Activated B cell treated with CpG ODN at 0.5 μM for 24 hours (primary cell): Measurements from ENCODE around the gene KTN1. TPM values are rescaled to one million over a fixed set of nuclear protein-coding genes. Genes with fewer than 3 reads are reported as not detected.

Experiments used
- ATAC-seq: fragments of 200-7000 bp; cut with Tn5 transposase; one replicate; pipeline ENCODE4 v1.10.0; 2021; ENCODE audit warnings: low read depth, mild to moderate bottlenecking, moderate library complexity
- CTCF ChIA-PET: fragments of 350-600 bp; sonication (Branson Sonifier 250); formaldehyde crosslinking; loops from one replicate; lab custom pipeline; 2021; ENCODE audit warnings: antibody characterized with exemption; lab: Charles Lee
- POLR2A ChIA-PET: fragments of 350-600 bp; sonication (Branson Sonifier 250); formaldehyde crosslinking; loops from one replicate; lab custom pipeline; 2021; ENCODE audit warnings: antibody characterized with exemption; lab: Charles Lee
- DNase-seq: peaks from one replicate; pipeline ENCODE4 v3.0.0; 2022
- H3K27ac Mint-ChIP-seq: one replicate; pipeline ENCODE4 v1.8.0; 2020; ENCODE audit warnings: mixed read lengths
- H3K27me3 Mint-ChIP-seq: one replicate; pipeline ENCODE4 v1.8.0; 2021; ENCODE audit warnings: mixed read lengths
- H3K36me3 Mint-ChIP-seq: one replicate; pipeline ENCODE4 v1.8.0; 2021; ENCODE audit warnings: low read depth, mixed read lengths
- H3K4me1 Mint-ChIP-seq: one replicate; pipeline ENCODE4 v1.8.0; 2021; ENCODE audit warnings: mixed read lengths
- H3K4me3 Mint-ChIP-seq: one replicate; pipeline ENCODE4 v1.8.0; 2020; ENCODE audit warnings: mild to moderate bottlenecking, mixed read lengths
- H3K9me3 Mint-ChIP-seq: one replicate; pipeline ENCODE4 v1.8.0; 2020; ENCODE audit warnings: mixed read lengths
- intact Hi-C: fragments of 100-400 bp; cut with micrococcal nuclease; formaldehyde crosslinking; loops from one replicate; pipeline ENCODE4 v1.15.1; 2024
- total RNA-seq: library from RNA; stranded (reverse); gene quantifications from 2 replicates; pipeline ENCODE4 v1.2.3, GENCODE V29; 2022
- TF ChIP-seq, protein P1 (sequence below): fragments of 200-600 bp; IDR thresholded peaks from one replicate; pipeline ENCODE4 v1.8.0; 2022; ENCODE audit warnings: antibody characterized with exemption, mild to moderate bottlenecking

The KTN1 gene
- total RNA-seq, 1 donor from 2014 or later = 116 TPM

DNA sequence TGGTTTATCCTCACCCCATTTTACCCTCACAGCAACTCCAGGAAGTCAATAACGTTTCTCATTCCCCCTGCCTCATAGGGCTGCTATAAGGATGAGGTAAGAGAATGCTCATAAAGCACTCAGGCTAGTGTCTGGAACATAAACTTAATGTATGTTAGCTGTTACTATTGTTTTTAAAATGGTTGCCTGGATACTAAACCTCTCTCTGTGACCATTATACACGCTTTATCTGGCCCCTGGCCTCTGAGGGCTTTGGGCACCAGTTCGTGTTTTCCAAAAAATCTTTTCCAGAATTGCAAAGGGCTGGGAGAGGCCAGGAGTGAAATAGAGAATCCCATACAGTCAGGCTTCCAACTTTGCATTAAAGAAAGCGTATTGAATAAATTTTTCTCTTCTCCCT is 113.9 kb downstream of the KTN1 start:
- CTCF ChIA-PET = no interaction called here
- Mint-ChIP-seq H3K27me3 (no peaks in the 10 kb centered on the region), H3K27ac (no peak overlapping the region), H3K36me3 (no peaks in the 10 kb centered on the region), H3K9me3 (peaks cover 2% of the 10 kb centered on the region), H3K4me3 (no peak overlapping the region), H3K4me1 (peaks cover 19% of the 10 kb centered on the region)
- ATAC-seq (no peak), DNase-seq (no peak)
- POLR2A ChIA-PET = no interaction called here
- intact Hi-C loops = no loop called here
- TF ChIP-seq, protein P1, sequence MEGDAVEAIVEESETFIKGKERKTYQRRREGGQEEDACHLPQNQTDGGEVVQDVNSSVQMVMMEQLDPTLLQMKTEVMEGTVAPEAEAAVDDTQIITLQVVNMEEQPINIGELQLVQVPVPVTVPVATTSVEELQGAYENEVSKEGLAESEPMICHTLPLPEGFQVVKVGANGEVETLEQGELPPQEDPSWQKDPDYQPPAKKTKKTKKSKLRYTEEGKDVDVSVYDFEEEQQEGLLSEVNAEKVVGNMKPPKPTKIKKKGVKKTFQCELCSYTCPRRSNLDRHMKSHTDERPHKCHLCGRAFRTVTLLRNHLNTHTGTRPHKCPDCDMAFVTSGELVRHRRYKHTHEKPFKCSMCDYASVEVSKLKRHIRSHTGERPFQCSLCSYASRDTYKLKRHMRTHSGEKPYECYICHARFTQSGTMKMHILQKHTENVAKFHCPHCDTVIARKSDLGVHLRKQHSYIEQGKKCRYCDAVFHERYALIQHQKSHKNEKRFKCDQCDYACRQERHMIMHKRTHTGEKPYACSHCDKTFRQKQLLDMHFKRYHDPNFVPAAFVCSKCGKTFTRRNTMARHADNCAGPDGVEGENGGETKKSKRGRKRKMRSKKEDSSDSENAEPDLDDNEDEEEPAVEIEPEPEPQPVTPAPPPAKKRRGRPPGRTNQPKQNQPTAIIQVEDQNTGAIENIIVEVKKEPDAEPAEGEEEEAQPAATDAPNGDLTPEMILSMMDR = no peak

DNA sequence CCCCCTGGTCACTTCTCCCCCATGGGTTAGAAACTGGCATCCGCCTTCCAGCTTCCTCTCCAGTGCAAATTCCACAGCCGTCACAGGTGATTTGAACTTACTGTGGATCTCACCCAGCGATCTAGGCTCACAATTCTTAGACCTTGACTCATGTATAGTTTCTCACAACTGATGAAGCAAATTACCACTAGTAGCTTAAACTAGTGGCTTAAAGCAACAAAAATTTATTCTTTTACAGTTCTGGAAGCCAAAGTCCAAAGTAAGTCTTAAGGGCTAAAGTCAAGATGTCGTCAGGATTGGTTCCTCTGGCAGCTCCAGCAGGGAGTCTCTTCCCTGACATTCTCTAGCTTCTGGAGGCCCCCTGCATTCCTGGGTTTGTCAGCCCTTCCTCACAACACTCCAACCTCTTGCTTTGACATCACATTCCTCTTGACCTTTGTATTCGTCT is 117.4 kb downstream of the KTN1 start:
- DNase-seq (no peak), ATAC-seq (no peak)
- peaks cover 2% of the 10 kb centered on the region for H3K36me3 Mint-ChIP-seq
- CTCF ChIA-PET = no interaction called here
- H3K4me1 Mint-ChIP-seq = peaks cover 13% of the 10 kb centered on the region
- H3K4me3 Mint-ChIP-seq = no peak overlapping the region
- intact Hi-C loops = no loop called here
- POLR2A ChIA-PET = no interaction called here
- H3K9me3 Mint-ChIP-seq = peaks cover 2% of the 10 kb centered on the region
- H3K27me3 Mint-ChIP-seq = no peaks in the 10 kb centered on the region
- TF ChIP-seq, protein P1 = no peak
- no peak overlapping the region for H3K27ac Mint-ChIP-seq

DNA sequence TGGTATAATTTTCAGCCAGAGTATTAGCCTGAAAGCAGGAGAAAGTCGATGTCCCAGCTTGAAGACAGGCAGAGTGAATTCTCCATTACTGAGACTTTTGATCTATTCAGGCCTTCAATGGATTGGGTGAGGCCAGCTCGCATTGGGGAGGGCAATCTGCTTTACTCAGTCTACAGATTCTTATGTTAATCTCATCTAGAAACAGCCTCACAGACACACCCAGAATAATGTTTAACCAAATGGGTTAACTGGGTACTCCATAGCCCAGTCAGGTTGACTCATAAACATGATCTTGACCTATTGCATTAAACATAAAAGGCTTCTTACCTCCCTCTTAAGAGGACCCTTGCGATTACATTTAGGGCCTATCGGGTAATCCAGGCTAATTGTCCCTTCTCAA is 118.0 kb downstream of the KTN1 start:
- peaks cover 16% of the 10 kb centered on the region for H3K4me1 Mint-ChIP-seq
- ChIA-PET CTCF (no interaction called here), POLR2A (no interaction called here)

GRCh38 chr14:55699131-55700057 is 119.4 kb downstream of the KTN1 start:
- DNase-seq = no peak
- ChIA-PET CTCF (no interaction called here), POLR2A (no interaction called here)
- ATAC-seq = no peak
- TF ChIP-seq, protein P1 = no peak
- no peak overlapping the region for H3K4me3 Mint-ChIP-seq
- H3K36me3 Mint-ChIP-seq = peaks cover 2% of the 10 kb centered on the region
- H3K4me1 Mint-ChIP-seq = peaks cover 16% of the 10 kb centered on the region
- H3K9me3 Mint-ChIP-seq = peaks cover 2% of the 10 kb centered on the region
- no peaks in the 10 kb centered on the region for H3K27me3 Mint-ChIP-seq
- H3K27ac Mint-ChIP-seq = no peak overlapping the region
- intact Hi-C loops = no loop called here

More for the DNA sequence above, 118.0 kb downstream of the KTN1 start:
- Mint-ChIP-seq H3K9me3 (peaks cover 2% of the 10 kb centered on the region), H3K36me3 (peaks cover 2% of the 10 kb centered on the region), H3K27ac (no peak overlapping the region), H3K27me3 (no peaks in the 10 kb centered on the region), H3K4me3 (no peak overlapping the region)
- no peak for DNase-seq
- TF ChIP-seq, protein P1 = no peak
- ATAC-seq = no peak
- intact Hi-C loops = no loop called here

DNA sequence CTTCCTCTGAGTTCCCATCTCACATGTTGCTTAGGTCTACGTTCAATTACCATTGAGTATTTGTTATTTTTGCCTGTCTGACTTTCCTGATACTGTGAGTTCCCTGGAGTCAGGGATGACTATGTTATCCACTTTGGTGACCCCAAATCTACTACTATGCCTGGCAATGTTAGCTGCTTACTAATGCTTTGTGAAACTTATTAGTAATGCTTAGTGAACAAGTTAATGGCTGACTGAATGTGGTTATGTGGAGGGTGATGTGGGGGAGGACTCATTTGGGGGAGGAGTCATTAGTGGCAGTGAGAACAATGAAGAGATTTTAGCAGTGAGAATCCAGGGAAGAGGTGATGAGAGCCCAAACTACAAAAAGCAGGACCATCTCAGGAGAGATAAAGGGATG is 121.6 kb downstream of the KTN1 start:
- peak; percentile 95 for ATAC-seq
- Mint-ChIP-seq H3K4me1 (peaks cover 16% of the 10 kb centered on the region), H3K36me3 (peaks cover 2% of the 10 kb centered on the region), H3K4me3 (no peak overlapping the region), H3K27ac (no peak overlapping the region), H3K27me3 (no peaks in the 10 kb centered on the region), H3K9me3 (peaks cover 2% of the 10 kb centered on the region)
- no peak for DNase-seq
- intact Hi-C loops = no loop called here
- POLR2A ChIA-PET = no interaction called here
- CTCF ChIA-PET = no interaction called here
- TF ChIP-seq, protein P1 = no peak
